KOPT-K1 (cell line): ENCODE data around the gene IDH3G.

ENCODE experiments used
- H3K27ac ChIP-seq: fragments of 200-600 bp; sonication (generic); 2 replicates; pipeline ENCODE4 v1.5.1; 2016; ENCODE audit warnings: antibody characterized with exemption, mild to moderate bottlenecking, low read depth, low read length; ENCODE audit not compliant: poor library complexity, severe bottlenecking
- H3K36me3 ChIP-seq: fragments of 200-600 bp; sonication (generic); 2 replicates; pipeline ENCODE4 v1.5.1; 2017; ENCODE audit warnings: antibody characterized with exemption, mild to moderate bottlenecking, low read length, moderate library complexity; ENCODE audit not compliant: insufficient read depth
- H3K9me3 ChIP-seq: fragments of 200-600 bp; sonication (generic); 2 replicates; pipeline ENCODE4 v1.5.1; 2017; ENCODE audit warnings: antibody characterized with exemption, low read length, mild to moderate bottlenecking; ENCODE audit not compliant: insufficient read depth, poor library complexity, severe bottlenecking

IDH3G gene

DNA sequence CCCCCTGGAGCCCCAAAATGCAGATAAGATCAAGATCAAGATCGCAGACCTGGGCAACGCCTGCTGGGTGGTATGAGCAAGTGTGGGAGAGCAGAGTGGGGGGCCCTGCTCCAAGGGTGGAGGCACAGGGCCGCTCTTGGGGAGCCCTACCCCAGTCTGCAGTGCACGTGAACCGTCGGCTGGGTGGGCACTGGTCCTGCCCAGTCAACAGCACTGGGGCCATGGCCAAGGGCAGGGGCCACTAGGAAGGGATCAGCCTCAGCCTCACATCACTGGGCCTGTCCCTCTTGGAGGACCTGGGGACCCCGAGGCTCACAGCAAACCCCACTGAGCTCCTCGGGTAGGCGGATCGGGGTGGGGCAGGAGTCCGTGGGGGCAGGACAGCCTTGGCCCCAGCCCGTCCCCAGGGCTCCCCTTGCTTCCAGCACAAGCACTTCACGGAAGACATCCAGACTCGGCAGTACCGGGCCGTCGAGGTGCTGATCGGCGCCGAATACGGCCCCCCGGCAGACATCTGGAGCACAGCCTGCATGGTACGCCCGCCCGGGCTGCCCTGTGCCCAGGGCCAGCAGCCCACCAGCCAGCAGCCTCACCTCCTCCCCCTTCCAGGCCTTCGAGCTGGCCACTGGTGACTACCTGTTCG, 9.7 kb downstream of the IDH3G start:
- H3K36me3 ChIP-seq = peaks cover 38% of the 10 kb centered on the region; the same call in 1 of the 2 replicates
- no peaks in the 10 kb centered on the region for H3K9me3 ChIP-seq
- no peak overlapping the region for H3K27ac ChIP-seq

DNA sequence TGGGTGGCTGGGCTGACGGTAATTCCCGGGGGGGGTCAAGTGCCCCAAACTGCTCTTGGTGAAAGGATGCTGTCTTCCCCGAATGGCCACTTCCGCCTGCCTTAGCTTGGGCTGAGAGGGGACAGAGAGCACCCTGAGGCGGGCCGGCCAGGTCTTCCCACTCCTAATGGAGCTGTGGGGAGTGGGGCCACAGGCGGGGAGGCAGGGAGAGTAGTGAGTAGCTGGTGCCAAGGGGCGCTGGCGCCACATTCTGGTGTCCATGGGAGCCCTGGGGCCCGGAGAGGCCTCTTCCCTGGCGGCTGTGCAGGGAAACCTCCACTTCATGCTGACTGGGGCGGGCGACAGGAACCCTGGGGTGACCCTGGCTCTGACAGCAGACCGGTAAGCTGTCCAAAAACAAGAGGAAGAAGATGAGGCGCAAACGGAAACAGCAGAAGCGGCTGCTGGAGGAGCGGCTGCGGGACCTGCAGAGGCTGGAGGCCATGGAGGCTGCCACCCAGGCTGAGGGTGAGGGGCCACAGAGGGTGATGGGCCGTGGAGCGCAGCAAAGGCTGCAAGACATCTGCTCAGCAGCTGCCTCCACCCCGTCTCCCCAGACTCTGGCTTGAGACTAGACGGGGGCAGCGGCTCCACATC, 10.7 kb downstream of the IDH3G start:
- Histone ChIP-seq H3K9me3 (no peaks in the 10 kb centered on the region), H3K27ac (no peak overlapping the region), H3K36me3 (peaks cover 33% of the 10 kb centered on the region; the same call in 1 of the 2 replicates)

DNA sequence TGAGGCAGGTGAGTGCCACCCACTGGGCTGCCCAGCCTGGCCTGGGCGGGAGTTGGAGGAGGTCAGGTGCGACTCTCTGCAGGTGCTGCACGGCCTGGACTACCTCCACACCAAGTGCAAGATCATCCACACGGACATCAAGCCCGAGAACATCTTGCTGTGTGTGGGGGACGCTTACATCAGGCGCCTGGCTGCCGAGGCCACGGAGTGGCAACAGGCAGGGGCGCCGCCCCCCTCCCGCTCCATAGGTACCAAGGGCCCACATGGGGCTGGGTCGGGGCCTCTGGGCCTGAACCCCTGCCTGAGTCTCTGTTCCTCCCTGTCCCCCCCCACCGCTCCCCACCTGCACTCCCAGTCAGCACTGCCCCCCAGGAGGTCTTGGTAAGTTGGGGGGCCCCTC, 11.3 kb downstream of the IDH3G start:
- Histone ChIP-seq H3K36me3 (peaks cover 27% of the 10 kb centered on the region; the same call in 1 of the 2 replicates), H3K9me3 (no peaks in the 10 kb centered on the region), H3K27ac (no peak overlapping the region)

DNA sequence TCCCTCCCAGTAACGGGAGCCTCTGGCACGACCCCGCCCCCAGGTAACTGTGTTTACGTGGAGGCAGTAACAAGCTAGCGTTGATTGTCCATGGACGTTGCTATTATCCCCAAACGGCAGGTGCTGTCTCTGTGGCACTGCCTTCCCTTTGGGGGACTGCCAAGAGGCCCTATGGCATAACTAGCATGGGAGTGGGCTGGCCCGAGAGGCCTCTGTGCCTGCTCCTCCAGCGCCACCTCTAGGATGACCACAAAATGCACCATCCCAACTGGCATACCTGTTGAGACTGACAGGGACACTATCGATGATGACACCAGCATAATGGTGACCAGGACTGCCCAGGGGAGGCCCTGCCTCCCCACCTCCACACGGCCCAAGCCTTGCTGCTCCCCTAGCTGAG, 11.9 kb downstream of the IDH3G start:
- H3K36me3 ChIP-seq = peaks cover 22% of the 10 kb centered on the region; the same call in 1 of the 2 replicates
- H3K9me3 ChIP-seq = no peaks in the 10 kb centered on the region
- no peak overlapping the region for H3K27ac ChIP-seq

DNA sequence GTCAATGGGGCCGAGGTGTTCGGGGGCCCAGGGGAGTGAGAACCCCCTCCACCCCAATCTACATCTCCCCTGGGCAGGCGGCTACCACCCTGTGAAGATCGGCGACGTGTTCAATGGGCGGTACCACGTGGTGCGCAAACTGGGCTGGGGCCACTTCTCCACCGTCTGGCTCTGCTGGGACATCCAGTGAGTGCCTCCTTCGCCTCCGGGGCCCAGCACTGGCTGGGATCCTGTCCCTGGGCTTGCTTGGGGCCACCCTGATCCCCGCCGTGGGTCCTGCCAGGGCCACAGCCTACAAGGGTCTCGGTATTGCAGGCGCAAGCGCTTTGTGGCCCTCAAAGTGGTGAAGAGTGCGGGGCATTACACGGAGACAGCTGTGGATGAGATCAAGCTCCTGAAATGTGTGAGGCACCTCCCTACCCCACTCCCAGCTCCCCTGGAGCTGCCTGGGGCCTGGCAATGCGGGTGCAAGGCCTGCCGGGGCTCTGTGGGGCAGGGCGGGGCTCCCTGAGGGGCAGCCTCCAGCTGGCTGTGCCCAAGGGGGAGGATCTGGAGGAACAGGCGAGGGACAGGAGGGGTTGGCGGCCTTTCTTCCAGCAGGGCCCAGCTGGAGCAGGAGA, 12.6 kb downstream of the IDH3G start:
- Histone ChIP-seq H3K27ac (no peak overlapping the region), H3K9me3 (no peaks in the 10 kb centered on the region), H3K36me3 (peaks cover 14% of the 10 kb centered on the region; the same call in 1 of the 2 replicates)

DNA sequence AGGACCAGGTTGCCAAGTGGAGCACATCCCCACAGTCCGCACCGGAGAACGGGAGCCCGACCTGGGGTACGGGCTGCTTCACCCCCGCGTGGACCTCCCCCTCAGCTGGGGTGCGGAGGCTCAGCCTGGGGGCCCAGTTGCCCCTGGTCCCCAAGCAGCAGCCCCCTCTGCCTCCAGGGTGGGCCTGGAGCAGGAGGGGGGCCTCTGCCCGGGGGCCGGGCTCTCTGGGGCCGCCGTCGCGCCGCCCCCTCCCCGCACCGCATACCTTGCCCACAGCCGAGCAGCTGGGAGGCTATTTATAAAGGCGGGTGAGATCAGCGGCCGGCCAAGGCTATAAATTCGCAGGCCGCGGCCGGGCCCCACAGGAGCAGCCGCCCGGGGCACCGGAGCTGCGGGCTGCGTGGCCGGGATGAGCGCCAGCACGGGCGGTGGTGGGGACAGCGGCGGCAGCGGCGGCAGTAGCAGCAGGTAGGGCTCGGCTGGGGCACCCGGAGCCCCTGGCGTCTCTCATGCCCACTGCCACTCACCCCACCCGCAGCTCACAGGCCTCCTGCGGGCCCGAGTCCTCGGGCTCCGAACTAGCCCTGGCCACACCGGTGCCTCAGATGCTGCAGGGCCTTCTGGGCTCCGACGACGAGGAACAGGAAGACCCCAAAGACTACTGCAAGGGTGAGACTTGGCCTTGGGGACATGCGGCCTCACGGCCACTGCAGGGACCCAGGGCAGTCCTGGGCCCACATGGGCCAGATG, 13.3 kb downstream of the IDH3G start, which contains the start of gene SRPK3:
Gene SRPK3 (plus strand): TSS at position 364 of the 750 bp plus-strand sequence. CDS start 46 bp downstream, at position 410.
- Histone ChIP-seq H3K27ac (no peak within 1 kb of the TSS), H3K9me3 (no peaks in the 10 kb centered on the region), H3K36me3 (peaks cover 7% of the 10 kb centered on the region; the same call in 1 of the 2 replicates)

DNA sequence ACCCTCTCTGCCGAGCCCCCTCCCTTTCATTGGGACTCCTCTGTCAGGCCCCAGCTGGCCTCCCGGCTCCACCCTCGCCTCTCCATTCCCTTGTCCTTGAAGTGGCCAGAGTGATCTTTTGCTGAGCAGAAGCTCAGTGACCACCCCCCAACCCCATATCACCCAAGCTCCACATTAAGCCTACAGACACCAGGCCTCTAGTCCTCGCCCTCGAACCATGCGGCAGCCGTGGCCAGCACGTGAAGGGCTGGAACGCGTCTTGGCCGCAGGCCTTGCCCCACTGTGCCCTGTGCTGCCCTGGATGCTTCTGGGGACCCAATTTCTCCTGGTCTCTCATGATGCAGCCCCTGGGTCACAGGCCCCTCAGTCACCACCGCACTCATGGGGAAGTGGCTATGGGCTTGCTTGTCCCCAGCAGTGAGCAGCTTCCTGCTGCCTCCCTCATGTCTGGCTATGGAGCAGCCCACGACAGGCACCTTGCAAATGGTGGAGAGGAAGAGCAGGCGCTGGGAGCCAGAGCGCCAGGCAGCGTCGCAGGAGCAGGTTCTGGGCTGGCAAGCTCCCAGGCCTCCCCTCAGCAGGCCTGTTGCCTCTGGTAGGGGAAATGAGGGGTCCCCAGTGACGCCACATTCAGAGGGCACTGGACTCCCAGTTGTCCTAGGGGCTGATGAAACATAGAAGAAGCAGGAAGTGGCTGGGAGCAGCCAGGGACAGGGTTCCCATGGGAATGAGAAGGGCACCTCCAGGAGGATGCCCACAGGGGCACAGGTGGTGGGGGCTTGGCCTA, 14.1 kb downstream of the IDH3G start:
- Histone ChIP-seq H3K27ac (no peak overlapping the region), H3K9me3 (no peaks in the 10 kb centered on the region)

DNA sequence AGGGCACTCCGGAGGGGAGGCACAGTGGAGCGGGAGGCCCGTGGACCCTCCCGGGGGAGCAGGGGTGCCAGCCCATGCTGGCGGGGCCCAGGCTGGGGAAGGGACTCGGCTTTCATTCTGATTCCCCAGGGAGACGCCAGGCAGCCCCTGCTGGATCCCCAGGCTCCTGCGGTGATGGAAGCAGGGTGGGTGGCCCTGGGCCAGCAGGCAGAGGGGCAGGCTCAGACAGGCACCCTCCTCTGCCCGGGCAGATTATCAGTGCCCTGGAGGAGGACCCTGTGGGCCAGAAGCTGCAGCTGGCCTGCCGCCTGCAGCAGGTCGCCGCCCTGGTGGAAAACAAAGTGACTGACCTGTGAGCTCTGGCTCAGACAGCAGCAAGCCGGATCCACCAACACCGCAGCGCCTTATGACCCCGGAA, 15.5 kb downstream of the IDH3G start:
- no peaks in the 10 kb centered on the region for H3K9me3 ChIP-seq
- no peak overlapping the region for H3K27ac ChIP-seq
- no peaks in the 10 kb centered on the region for H3K36me3 ChIP-seq

More for the DNA sequence above, 14.1 kb downstream of the IDH3G start:
- H3K36me3 ChIP-seq = no peaks in the 10 kb centered on the region

DNA sequence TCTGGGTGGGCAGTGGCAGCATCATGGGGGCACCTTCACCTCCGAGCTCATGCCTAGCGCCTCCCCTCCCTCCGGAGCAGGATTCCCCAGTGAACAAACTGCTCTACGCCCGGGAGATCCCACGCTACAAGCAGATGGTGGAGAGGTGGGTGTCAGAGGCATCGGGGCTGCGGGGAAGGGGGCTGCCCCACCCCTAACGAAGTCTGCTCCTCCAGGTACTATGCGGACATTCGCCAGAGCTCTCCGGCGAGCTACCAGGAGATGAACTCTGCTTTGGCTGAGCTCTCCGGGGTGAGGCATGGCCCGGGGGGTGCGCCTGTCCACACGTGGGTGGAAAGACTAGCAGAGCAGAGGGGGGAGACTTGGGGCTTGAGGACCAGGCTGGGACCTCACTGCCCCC, 16.0 kb downstream of the IDH3G start:
- H3K9me3 ChIP-seq = no peaks in the 10 kb centered on the region
- H3K27ac ChIP-seq = no peak overlapping the region
- no peaks in the 10 kb centered on the region for H3K36me3 ChIP-seq

DNA sequence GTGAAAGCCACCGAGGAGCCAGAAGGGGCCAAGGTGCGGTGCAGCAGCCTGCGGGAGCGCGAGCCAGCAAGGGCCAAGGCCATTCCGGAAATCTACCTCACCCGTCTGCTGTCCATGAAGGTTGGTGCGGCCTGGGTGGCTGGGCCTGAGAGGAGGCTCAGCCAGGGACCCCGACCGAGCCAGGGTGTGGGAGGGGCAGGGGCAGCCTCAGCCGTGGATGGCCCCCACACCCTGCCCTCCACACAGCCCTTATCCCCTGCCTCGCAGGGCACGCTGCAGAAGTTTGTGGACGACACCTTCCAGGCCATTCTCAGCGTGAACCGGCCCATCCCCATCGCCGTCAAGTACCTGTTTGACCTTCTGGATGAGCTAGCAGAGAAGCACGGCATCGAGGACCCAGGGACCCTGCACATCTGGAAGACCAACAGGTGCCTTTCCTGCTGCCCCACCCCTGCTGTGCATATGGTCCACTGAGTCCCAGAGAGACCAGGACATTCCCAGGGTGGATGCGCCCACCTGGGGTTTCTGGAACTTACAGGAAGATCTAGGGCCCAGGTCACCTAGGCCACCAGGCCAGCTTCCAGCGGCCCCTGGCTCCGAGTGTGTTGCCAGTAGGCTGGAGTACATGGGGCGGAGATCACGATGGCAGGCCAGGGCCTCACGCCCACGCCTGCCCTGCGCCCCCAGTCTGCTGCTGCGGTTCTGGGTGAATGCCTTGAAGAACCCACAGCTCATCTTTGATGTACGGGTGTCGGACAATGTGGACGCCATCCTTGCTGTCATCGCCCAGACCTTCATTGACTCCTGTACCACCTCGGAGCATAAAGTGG, 16.7 kb downstream of the IDH3G start:
- H3K9me3 ChIP-seq = no peaks in the 10 kb centered on the region
- no peak overlapping the region for H3K27ac ChIP-seq
- H3K36me3 ChIP-seq = no peaks in the 10 kb centered on the region

DNA sequence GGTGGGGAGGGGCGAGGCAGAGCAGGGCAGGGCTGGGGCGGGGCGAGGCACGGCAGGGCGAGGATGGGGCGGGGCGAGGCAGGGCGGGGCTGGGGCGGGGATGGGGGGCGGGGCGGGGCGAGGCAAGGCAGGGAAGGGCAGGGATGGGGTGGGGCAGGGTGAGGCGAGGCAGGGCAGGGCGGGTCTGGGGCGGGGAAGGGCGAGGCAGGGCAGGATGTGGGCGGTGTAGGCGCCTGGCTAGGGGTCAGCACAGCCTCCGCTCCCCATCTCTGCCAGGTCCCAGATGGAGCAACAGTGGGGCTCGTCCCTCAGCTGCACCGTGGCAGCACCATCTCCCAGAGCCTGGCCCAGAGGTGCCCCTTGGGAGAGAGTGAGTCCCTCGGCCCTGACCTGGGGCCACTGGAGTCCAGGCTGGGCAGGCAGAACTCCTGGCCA, 17.5 kb downstream of the IDH3G start:
- H3K27ac ChIP-seq = no peak overlapping the region
- H3K9me3 ChIP-seq = no peaks in the 10 kb centered on the region
- H3K36me3 ChIP-seq = no peaks in the 10 kb centered on the region

DNA sequence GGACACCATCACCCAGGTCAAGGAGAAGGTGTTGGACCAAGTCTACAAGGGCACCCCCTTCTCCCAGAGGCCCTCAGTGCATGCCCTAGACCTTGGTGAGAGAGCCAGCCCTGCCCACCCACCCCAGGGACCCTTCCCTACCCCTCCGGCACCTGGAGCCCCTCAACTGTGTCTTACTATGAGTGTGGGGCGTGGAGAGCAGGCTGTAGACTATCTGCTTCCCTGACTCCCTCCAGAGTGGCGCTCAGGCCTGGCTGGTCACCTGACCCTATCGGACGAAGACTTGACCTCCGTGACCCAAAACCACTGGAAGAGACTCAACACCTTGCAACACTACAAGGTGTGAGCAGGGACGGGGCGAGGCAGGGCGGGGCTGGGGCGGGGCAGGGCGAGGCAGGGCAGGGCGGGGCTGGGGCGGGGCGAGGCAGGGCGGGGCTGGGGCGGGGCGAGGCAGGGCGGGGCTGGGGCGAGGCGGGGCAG, 18.0 kb downstream of the IDH3G start:
- no peaks in the 10 kb centered on the region for H3K9me3 ChIP-seq
- no peak overlapping the region for H3K27ac ChIP-seq
- no peaks in the 10 kb centered on the region for H3K36me3 ChIP-seq

DNA sequence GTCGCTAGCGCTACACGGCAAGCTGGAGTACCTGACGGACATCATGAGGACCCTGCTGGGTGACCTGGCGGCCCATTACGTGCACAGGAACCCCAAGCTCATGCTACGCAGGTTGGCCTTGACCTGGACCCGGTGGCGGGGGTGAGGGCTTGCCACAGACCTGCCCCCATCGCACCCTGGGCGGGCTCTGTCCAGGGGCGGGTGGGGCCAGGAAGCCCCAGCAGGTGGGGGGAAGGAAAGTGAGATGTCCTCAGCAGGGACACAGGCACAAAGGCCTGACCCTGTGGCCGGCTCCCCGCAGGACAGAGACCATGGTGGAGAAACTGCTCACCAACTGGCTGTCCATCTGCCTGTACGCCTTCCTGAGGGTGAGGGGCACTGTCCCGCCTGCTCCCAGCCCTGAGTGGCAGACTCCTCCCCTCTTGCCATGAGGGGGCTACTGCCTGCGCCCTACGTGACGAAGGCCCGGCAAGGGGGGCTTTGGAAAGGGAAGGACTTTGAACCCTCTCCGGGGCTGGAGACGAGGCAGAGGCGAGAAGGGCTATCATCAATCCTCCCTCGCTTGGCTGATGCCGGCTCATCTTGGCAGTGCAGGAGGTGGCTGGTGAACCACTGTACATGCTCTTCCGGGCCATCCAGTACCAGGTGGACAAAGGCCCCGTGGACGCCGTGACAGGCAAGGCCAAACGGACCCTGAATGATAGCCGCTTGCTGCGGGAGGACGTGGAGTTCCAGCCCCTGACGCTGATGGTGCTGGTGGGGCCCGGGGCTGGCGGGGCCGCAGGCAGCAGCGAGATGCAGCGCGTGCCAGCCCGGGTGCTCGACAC, 18.7 kb downstream of the IDH3G start:
- H3K36me3 ChIP-seq = no peaks in the 10 kb centered on the region
- H3K27ac ChIP-seq = no peak overlapping the region
- H3K9me3 ChIP-seq = no peaks in the 10 kb centered on the region
